ENCODE data around the gene RBM22. TPM values are rescaled to one million over a fixed set of nuclear protein-coding genes. Genes with fewer than 3 reads are reported as not detected.

The RBM22 gene
- total and polyA plus RNA-seq, 2 of the 4 experiments (the other 2 are of a cell fraction) = 26.2 to 34.2 TPM

- ChIA-PET CTCF (interaction anchor here (0.6 to 1.1 kb wide), 2 partner anchors 13 to 100 kb away, joined by 3 read pairs; no protein-coding TSS in a partner anchor), POLR2A (ENCODE audit: unreplicated experiment) (interaction anchor here (1.0 kb wide), 1 partner anchor 9 kb away, joined by 3 read pairs; no protein-coding TSS in a partner anchor)
- H3K9me1 ChIP-seq (ENCODE audit: insufficient read depth, low read length) = peaks cover 31% of the 10 kb centered on the region
- peaks cover 21% of the 10 kb centered on the region for H3K36me3 ChIP-seq (ENCODE audit: control insufficient read depth, insufficient read depth, low read length)
- H4K20me1 ChIP-seq (ENCODE audit: insufficient read depth, low read length) = peaks cover 39% of the 10 kb centered on the region
- 0% methylated on average over 1 of the region's 2 CpGs; no CpG with 5 or more reads in 1 of the 2 experiments for WGBS, 2 experiments (ENCODE audit: extremely low coverage in 2 of 2, insufficient read length in 1 of 2)
- DNase-seq (no peak), ATAC-seq (ENCODE audit: low read depth) (no peak)
- peak overlapping the region; percentile 21 for H2BK5ac ChIP-seq (ENCODE audit: low read depth, low read length, poor library complexity, severe bottlenecking)
- peak overlapping the region; percentile 19 for H3K4me2 ChIP-seq (ENCODE audit: low read depth, low read length)
- peak overlapping the region; percentile 48 for H2BK120ac ChIP-seq (ENCODE audit: low read depth, low read length)
- no peak overlapping the region for H2AFZ ChIP-seq (replicated peaks; ENCODE audit: low read length, poor library complexity)
- peak overlapping the region; percentile 52 for H3K4ac ChIP-seq (ENCODE audit: low read depth, low read length)
- no peak overlapping the region for H3K4me3 ChIP-seq (ENCODE audit: insufficient read depth, low read depth, low read length)
- peak overlapping the region; percentile 34 for H3K14ac ChIP-seq (replicated peaks; ENCODE audit: low read depth, low read length)
- H4K91ac ChIP-seq (ENCODE audit: insufficient read depth, low read depth, low read length) = peak overlapping the region; percentile 60
- intact Hi-C loops (cut with micrococcal nuclease) = loop anchor here (5.0 kb wide), 1 partner anchor 172 kb away; no protein-coding TSS in a partner anchor
- peaks cover 36% of the 10 kb centered on the region for H3K4me1 ChIP-seq (ENCODE audit: control insufficient read depth, insufficient read depth, low read length)
- H4K5ac ChIP-seq (ENCODE audit: low read depth, low read length) = peak overlapping the region; percentile 17; the same call in 1 of the 2 replicates
- TF ChIP-seq MXI1 (IDR thresholded peaks at IDR 0.05; ENCODE audit: borderline replicate concordance, low read depth, low read length) (no peak), MAZ (IDR thresholded peaks at IDR 0.05; ENCODE audit: borderline replicate concordance, low read depth, low read length) (no peak), RCOR1 (IDR thresholded peaks at IDR 0.05; ENCODE audit: insufficient replicate concordance, low read length) (no peak), SMC3 (IDR thresholded peaks at IDR 0.05; ENCODE audit: low read depth, low read length) (no peak), POLR2A (IDR thresholded peaks at IDR 0.05; ENCODE audit: low read depth, low read length) (no peak), CEBPB (IDR thresholded peaks at IDR 0.05; ENCODE audit: low read depth, low read length) (no peak), RFX5 (IDR thresholded peaks at IDR 0.05; ENCODE audit: low read depth, low read length) (no peak), NFE2L2 (IDR thresholded peaks at IDR 0.05; ENCODE audit: low read depth, low read length) (no peak), CHD1 (IDR thresholded peaks at IDR 0.05; ENCODE audit: low read depth, low read length) (no peak), FOS (IDR thresholded peaks at IDR 0.05; ENCODE audit: low read depth, low read length) (no peak), MAFK (IDR thresholded peaks at IDR 0.05; ENCODE audit: low read depth, low read length) (no peak), BHLHE40 (IDR thresholded peaks at IDR 0.05; ENCODE audit: low read depth, low read length) (no peak)
- TF ChIP-seq, protein P1, sequence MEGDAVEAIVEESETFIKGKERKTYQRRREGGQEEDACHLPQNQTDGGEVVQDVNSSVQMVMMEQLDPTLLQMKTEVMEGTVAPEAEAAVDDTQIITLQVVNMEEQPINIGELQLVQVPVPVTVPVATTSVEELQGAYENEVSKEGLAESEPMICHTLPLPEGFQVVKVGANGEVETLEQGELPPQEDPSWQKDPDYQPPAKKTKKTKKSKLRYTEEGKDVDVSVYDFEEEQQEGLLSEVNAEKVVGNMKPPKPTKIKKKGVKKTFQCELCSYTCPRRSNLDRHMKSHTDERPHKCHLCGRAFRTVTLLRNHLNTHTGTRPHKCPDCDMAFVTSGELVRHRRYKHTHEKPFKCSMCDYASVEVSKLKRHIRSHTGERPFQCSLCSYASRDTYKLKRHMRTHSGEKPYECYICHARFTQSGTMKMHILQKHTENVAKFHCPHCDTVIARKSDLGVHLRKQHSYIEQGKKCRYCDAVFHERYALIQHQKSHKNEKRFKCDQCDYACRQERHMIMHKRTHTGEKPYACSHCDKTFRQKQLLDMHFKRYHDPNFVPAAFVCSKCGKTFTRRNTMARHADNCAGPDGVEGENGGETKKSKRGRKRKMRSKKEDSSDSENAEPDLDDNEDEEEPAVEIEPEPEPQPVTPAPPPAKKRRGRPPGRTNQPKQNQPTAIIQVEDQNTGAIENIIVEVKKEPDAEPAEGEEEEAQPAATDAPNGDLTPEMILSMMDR (conservative IDR thresholded peaks at IDR 0.05; ENCODE audit: low read depth, low read length) = no peak
- TF ChIP-seq, protein P2, sequence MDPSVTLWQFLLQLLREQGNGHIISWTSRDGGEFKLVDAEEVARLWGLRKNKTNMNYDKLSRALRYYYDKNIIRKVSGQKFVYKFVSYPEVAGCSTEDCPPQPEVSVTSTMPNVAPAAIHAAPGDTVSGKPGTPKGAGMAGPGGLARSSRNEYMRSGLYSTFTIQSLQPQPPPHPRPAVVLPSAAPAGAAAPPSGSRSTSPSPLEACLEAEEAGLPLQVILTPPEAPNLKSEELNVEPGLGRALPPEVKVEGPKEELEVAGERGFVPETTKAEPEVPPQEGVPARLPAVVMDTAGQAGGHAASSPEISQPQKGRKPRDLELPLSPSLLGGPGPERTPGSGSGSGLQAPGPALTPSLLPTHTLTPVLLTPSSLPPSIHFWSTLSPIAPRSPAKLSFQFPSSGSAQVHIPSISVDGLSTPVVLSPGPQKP (IDR thresholded peaks at IDR 0.05; ENCODE audit: borderline replicate concordance, low read depth, low read length) = no peak
- TF ChIP-seq, protein P3, sequence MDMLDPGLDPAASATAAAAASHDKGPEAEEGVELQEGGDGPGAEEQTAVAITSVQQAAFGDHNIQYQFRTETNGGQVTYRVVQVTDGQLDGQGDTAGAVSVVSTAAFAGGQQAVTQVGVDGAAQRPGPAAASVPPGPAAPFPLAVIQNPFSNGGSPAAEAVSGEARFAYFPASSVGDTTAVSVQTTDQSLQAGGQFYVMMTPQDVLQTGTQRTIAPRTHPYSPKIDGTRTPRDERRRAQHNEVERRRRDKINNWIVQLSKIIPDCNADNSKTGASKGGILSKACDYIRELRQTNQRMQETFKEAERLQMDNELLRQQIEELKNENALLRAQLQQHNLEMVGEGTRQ (IDR thresholded peaks at IDR 0.05; ENCODE audit: low read depth, low read length) = no peak
- H3K9me3 ChIP-seq (ENCODE audit: control insufficient read depth, insufficient read depth, low read length) = no peaks in the 10 kb centered on the region
- dilution Hi-C loops (cut with HindIII; ENCODE audit: low sequenced_read_pairs, unreplicated experiment) = no loop called here
- peak overlapping the region; percentile 58 for H3K18ac ChIP-seq (ENCODE audit: low read depth, low read length)
- H2BK15ac ChIP-seq (ENCODE audit: low read depth, low read length) = peak overlapping the region; percentile 67; the same call in 1 of the 3 replicates
- BruUV-seq (replicated peaks) = no TSS peak
- H2BK20ac ChIP-seq (ENCODE audit: low read depth, low read length) = peak overlapping the region; percentile 16; the same call in 1 of the 2 replicates
- no peaks in the 10 kb centered on the region for H3K27me3 ChIP-seq (ENCODE audit: control insufficient read depth, insufficient read depth, low read length)
- H3K9ac ChIP-seq (ENCODE audit: low read depth, low read length) = peak overlapping the region; percentile 24
- H3K27ac ChIP-seq (ENCODE audit: insufficient read depth, low read length) = no peak overlapping the region; the same call in 1 of the 2 replicates
- H2AK5ac ChIP-seq (ENCODE audit: low read depth, low read length) = peak overlapping the region; percentile 65
- peak overlapping the region; percentile 39; the same call in 1 of the 2 replicates for H3K23ac ChIP-seq (ENCODE audit: low read depth, low read length)
- H3K79me1 ChIP-seq (ENCODE audit: low read depth in 1 of 2, low read length in 2 of 2) = peaks cover 19 to 63% of the 10 kb centered on the region in 2 experiments
- in situ Hi-C loops (cut with MboI; ENCODE audit: low sequenced_read_pairs) = no loop called here
- H2AK9ac ChIP-seq (replicated peaks; ENCODE audit: low read depth, low read length, poor library complexity) = no peak overlapping the region
- no peak overlapping the region for H3K56ac ChIP-seq (ENCODE audit: extremely low read depth, insufficient read depth, low read length)
- H4K8ac ChIP-seq (ENCODE audit: low read depth in 2 of 2, low read length in 2 of 2) = peak overlapping the region; percentile 11 to 43; a peak in 1 of 4 replicates
Observed at GRCh38 chr5:150644514-150644913, 56.3 kb downstream of the RBM22 start.

Measured in IMR-90 (cell line).